Breast epithelium (tissue), 3 donors: ENCODE data around the gene AMBP.

ENCODE experiments used
- CTCF ChIP-seq, 3 donors: fragments of 450-650 bp; IDR thresholded peaks; one replicate each; pipeline ENCODE4 v1.5.1; 2016 to 2017; ENCODE audit warnings: antibody characterized with exemption in 3 of 3, mild to moderate bottlenecking in 3 of 3, moderate library complexity in 3 of 3
- POLR2AphosphoS5 ChIP-seq, 3 donors: sonication (generic); formaldehyde crosslinking; IDR thresholded peaks; one replicate each; pipeline ENCODE4 v1.6.1; 2017; ENCODE audit warnings: antibody characterized with exemption in 3 of 3

GRCh38 chr9:114109124-114109523 is 31.0 kb upstream of the AMBP start:
- TF ChIP-seq CTCF (IDR thresholded peaks at IDR 0.05) (no peak), POLR2AphosphoS5 (IDR thresholded peaks at IDR 0.05) (no peak)
